WERI-Rb-1 (cell line): Measurements from ENCODE around the gene EVA1A.

ENCODE experiments used
- DNase-seq: peaks from one replicate; pipeline ENCODE4 v3.0.0-alpha.2; 2020
- H3K27ac ChIP-seq: fragments of 250-450 bp; sonication (Bioruptor Pico); 2 replicates; pipeline ENCODE4 v1.5.1; 2020; ENCODE audit warnings: mild to moderate bottlenecking, moderate library complexity
- H3K27me3 ChIP-seq: fragments of 250-450 bp; sonication (Bioruptor Pico); 2 replicates; pipeline ENCODE4 v1.5.1; 2021; ENCODE audit warnings: mild to moderate bottlenecking, low read depth, moderate library complexity; ENCODE audit not compliant: insufficient read depth, severe bottlenecking
- H3K36me3 ChIP-seq: fragments of 250-450 bp; sonication (Bioruptor Pico); 2 replicates; pipeline ENCODE4 v1.5.1; 2020; ENCODE audit warnings: mild to moderate bottlenecking, moderate library complexity
- H3K4me3 ChIP-seq: 2 replicates; pipeline ENCODE4 v1.5.1; 2011; ENCODE audit warnings: low read depth, mild to moderate bottlenecking, control low read depth, low read length
- H3K9me3 ChIP-seq: fragments of 250-450 bp; sonication (Bioruptor Pico); 2 replicates; pipeline ENCODE4 v1.5.1; 2021; ENCODE audit warnings: mild to moderate bottlenecking, moderate library complexity; ENCODE audit not compliant: severe bottlenecking
- TF ChIP-seq, protein P1 (sequence below): IDR thresholded peaks from 2 replicates; pipeline ENCODE4 v1.5.1; 2011; ENCODE audit warnings: low read depth, mild to moderate bottlenecking, control low read depth, inconsistent platforms, low read length

EVA1A gene

DNA sequence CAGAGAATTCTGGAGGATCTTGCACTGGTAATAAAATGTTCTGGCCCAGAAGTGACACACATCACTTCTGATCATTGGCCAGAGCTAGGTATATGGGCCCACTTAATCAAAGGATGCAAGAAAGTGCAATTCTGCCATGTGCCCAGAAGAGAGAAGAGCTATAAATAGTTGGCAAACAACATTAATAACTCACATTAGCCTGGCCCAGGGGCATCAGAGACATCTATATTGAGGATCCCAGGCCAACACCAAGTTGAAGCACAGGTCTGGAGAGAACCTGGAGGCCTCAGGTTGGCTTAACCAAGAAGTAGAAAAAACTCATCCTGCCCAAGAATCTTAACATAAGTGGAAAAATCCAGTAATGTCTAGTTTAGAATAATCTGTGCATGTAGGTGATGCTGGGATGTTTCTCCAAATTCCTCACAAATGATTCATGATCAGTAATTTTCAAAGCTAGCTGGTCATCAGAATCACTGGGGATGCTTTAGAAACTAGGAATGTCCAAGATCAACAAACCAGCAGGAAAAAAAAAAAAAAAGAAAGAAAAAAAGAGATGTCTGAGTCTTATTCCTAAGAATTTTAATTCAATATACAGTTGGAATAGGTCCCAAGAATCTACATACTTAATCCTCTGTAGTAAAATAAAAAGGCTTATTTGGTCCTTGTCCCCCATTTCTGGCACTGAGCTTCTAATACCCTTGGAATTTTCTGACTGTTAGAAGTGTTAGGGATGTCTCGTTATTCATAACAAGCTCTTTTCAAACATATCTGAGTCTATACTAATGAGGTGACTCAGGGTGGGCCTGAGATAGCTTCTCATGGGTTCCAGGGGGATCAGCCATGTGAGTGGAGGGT, 35.0 kb upstream of the EVA1A start:
- Histone ChIP-seq H3K4me3 (no peak overlapping the region), H3K27ac (no peak overlapping the region), H3K9me3 (no peaks in the 10 kb centered on the region), H3K36me3 (no peaks in the 10 kb centered on the region), H3K27me3 (peaks cover 4% of the 10 kb centered on the region)
- no peak for DNase-seq
- TF ChIP-seq, protein P1, sequence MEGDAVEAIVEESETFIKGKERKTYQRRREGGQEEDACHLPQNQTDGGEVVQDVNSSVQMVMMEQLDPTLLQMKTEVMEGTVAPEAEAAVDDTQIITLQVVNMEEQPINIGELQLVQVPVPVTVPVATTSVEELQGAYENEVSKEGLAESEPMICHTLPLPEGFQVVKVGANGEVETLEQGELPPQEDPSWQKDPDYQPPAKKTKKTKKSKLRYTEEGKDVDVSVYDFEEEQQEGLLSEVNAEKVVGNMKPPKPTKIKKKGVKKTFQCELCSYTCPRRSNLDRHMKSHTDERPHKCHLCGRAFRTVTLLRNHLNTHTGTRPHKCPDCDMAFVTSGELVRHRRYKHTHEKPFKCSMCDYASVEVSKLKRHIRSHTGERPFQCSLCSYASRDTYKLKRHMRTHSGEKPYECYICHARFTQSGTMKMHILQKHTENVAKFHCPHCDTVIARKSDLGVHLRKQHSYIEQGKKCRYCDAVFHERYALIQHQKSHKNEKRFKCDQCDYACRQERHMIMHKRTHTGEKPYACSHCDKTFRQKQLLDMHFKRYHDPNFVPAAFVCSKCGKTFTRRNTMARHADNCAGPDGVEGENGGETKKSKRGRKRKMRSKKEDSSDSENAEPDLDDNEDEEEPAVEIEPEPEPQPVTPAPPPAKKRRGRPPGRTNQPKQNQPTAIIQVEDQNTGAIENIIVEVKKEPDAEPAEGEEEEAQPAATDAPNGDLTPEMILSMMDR, result no peak

DNA sequence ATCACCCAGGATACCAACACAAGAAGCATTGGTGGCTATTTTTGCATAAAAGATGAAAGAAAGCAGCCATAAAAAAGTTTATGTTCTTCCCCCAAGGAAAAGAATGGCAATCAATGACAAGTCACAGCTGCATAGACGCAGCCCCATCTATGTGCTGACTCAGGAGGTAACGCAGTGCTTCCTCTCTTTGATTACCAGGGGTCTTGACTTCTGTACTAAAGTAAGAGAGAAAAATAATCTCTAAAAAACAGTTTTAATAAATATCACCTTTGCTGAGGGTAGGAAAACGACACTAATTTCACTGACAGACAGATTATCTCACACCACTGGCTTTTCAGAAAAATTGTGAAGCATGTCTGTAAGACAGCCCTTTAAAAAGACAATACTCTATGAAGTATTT, 33.9 kb upstream of the EVA1A start:
- Histone ChIP-seq H3K4me3 (no peak overlapping the region), H3K36me3 (no peaks in the 10 kb centered on the region), H3K27ac (no peak overlapping the region), H3K9me3 (no peaks in the 10 kb centered on the region), H3K27me3 (peaks cover 4% of the 10 kb centered on the region)
- no peak for DNase-seq
- TF ChIP-seq, protein P1, result no peak

DNA sequence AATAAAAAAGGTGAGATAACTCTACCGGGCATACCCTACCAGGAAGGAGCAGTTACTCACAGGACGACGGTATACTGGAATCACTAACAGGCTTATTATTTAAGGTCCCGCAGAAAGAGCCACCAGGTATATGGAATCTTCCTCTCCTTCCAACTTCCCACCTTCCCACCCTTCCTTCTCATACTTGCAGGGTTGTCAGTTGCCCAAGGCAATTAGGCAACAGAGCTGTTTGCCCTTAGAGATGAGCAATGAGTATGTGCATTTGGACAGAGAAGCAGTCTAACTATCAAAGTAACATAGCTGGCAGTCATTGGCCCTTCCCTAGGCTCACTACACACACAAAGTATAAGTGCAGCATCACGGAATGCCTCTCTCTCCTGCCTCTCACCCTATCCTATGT, 32.1 kb upstream of the EVA1A start:
- H3K27ac ChIP-seq, result no peak overlapping the region
- TF ChIP-seq, protein P1, result no peak
- H3K36me3 ChIP-seq, result no peaks in the 10 kb centered on the region
- H3K27me3 ChIP-seq, result peaks cover 4% of the 10 kb centered on the region
- H3K4me3 ChIP-seq, result no peak overlapping the region
- no peaks in the 10 kb centered on the region for H3K9me3 ChIP-seq
- DNase-seq, result no peak

DNA sequence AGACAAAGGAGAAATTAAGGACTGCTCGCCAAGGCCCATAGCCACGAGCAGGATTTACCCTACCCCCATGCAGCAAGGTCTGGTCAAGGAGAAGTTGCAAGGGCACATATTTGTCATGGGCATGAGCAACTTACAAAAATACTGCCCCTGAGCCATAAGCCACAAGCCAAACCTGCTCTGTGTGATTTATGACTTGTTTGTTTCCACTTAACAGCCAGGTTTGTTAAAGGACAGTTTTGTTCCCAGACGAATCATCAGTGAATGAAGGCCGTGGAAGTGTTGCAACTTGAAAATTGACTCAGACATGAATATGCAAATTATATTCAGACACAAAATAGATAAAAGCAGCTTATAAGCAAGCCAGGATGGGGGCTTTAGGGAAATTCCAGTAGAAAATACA, 31.3 kb upstream of the EVA1A start:
- Histone ChIP-seq H3K27me3 (peaks cover 4% of the 10 kb centered on the region), H3K9me3 (no peaks in the 10 kb centered on the region), H3K27ac (no peak overlapping the region), H3K36me3 (no peaks in the 10 kb centered on the region), H3K4me3 (no peak overlapping the region)
- TF ChIP-seq, protein P1, result no peak
- DNase-seq, result no peak

DNA sequence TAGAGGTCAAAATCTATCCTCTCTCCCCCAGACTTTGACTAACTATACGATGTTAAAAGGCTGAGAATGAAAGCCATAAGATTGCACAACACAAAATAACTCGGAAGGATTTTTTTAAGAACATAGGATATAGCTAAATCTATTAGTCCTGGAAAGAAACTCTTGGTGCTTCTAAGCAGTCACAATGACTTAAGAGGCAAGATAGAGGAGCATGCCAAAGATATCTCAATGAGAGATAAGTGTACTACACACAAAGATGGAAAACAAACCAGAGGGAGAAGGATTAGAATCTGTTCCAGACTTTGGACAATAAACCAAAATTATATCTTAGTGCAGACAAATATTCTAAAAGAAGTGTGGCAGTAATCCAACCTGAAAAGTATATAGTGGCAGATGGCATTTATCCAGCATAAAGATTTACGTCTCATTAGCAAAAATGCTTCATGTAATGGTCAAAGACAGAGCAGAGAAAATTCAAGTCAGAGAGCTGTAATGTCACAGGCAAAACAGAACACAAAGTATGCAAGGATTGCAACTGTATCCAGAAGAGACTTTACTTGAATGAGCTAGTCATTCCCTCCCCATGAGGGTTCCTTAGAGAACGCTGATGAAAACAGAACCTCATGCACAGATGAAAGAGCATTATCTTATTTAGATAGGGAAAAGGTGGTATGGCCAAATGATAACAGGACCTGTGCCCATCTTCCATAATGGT, 28.8 kb upstream of the EVA1A start:
- no peak for DNase-seq
- Histone ChIP-seq H3K27me3 (peaks cover 9% of the 10 kb centered on the region), H3K9me3 (no peaks in the 10 kb centered on the region), H3K36me3 (no peaks in the 10 kb centered on the region), H3K4me3 (no peak overlapping the region), H3K27ac (no peak overlapping the region)
- TF ChIP-seq, protein P1, result no peak
